ENCODE measurements around the gene KIRREL3. TPM values are rescaled to one million over a fixed set of nuclear protein-coding genes. Genes with fewer than 3 reads are reported as not detected.

The KIRREL3 gene
- total RNA-seq, 1 donor from 2014 or later = not detected

DNA sequence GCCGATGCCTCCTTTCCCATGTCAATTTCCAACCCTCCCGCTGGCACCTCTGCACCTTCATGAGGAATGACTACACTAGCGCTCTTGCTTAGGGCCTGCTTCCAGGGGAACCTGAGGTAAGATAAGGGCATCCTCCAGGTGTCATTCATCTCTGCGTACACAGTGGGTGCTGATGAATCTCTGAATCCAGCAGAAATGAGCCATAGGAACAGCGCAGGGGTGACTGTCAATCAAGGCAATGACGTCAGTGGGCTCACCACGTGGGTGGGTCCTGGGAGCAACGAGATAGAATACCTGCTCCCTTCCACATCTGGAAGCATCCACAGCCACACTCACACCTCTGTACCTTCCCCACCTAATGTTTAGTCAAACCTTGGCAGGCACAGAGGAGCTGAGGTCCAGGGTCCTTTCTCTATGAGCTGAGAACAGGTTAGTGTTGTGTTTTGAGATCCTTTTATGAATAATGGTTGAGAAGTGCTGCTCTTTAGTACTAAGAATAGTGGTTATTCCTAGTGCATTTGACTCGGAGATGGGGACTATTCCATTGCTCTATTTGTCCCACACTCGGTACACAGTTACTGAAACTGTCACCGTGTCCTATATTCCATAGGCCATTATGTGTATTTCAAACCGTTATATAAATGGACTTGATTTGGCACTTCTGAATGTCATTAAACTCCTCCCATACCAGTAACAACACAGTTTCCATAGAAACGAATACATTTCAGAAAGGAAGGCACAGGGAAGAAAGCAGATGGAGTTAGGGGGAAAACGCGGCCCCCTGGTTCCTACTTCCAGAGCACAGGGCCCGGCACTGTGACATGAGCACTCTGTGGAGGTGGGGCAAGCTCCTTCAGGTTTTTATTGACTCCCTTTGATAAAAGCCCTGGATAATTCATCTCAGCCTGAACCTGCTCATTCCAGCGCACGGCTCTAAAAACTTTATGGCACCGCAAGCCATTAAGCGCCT is 451.7 kb downstream of the KIRREL3 start:
- intact Hi-C loops (cut with micrococcal nuclease) = no loop called here
- Mint-ChIP-seq H3K27me3 (peaks cover 8% of the 10 kb centered on the region), H3K27ac (no peak overlapping the region), H3K36me3 (ENCODE audit: low read depth) (no peaks in the 10 kb centered on the region), H3K4me3 (no peak overlapping the region), H3K4me1 (no peaks in the 10 kb centered on the region), H3K9me3 (no peaks in the 10 kb centered on the region)
- no peak for DNase-seq

GRCh38 chr11:126547691-126548090 is 452.9 kb downstream of the KIRREL3 start:
- Mint-ChIP-seq H3K27ac (no peak overlapping the region), H3K4me3 (no peak overlapping the region), H3K4me1 (no peaks in the 10 kb centered on the region), H3K36me3 (ENCODE audit: low read depth) (no peaks in the 10 kb centered on the region), H3K27me3 (peaks cover 10% of the 10 kb centered on the region), H3K9me3 (no peaks in the 10 kb centered on the region)
- no peak for DNase-seq
- intact Hi-C loops (cut with micrococcal nuclease) = no loop called here

GRCh38 chr11:126547161-126547560 is 453.4 kb downstream of the KIRREL3 start:
- DNase-seq = no peak
- Mint-ChIP-seq H3K27ac (no peak overlapping the region), H3K4me3 (no peak overlapping the region), H3K9me3 (no peaks in the 10 kb centered on the region), H3K4me1 (no peaks in the 10 kb centered on the region), H3K27me3 (peaks cover 10% of the 10 kb centered on the region), H3K36me3 (ENCODE audit: low read depth) (no peaks in the 10 kb centered on the region)
- intact Hi-C loops (cut with micrococcal nuclease) = no loop called here

- Mint-ChIP-seq H3K36me3 (ENCODE audit: low read depth) (no peaks in the 10 kb centered on the region), H3K4me1 (no peaks in the 10 kb centered on the region), H3K27me3 (peaks cover 10% of the 10 kb centered on the region), H3K4me3 (no peak overlapping the region), H3K9me3 (no peaks in the 10 kb centered on the region), H3K27ac (no peak overlapping the region)
- no peak for DNase-seq
- intact Hi-C loops (cut with micrococcal nuclease) = no loop called here
Measured at GRCh38 chr11:126546694-126547093, 453.9 kb downstream of the KIRREL3 start.

GRCh38 chr11:126546191-126546590 is 454.4 kb downstream of the KIRREL3 start:
- no peak for DNase-seq
- intact Hi-C loops (cut with micrococcal nuclease) = no loop called here
- Mint-ChIP-seq H3K9me3 (no peaks in the 10 kb centered on the region), H3K27me3 (peaks cover 10% of the 10 kb centered on the region), H3K27ac (no peak overlapping the region), H3K36me3 (ENCODE audit: low read depth) (no peaks in the 10 kb centered on the region), H3K4me3 (no peak overlapping the region), H3K4me1 (no peaks in the 10 kb centered on the region)

DNA sequence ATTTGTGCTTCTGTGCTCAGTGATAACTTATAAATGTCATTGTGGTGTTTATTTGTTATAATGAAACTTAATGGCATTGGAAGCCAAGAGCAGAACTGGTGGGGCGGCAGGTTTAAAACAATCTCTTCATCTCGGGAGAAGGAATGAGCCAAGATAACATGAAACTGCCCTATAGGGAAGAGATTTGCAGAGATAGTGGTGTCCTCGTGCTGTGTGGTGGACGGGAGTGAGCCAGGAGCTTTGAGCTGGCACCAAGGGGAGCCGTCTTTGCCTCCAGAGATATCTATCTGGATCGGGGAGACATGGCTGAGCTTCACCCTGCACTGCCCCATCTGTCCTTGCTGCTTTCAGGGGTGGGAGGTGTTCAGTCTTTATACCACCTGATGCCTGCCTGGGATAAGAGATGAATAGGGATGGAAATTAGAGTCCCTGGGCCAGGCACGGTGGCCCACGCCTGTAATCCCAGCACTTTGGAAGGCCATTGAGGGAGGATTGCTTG is 455.5 kb downstream of the KIRREL3 start:
- no peak overlapping the region for H3K27ac Mint-ChIP-seq
- intact Hi-C loops (cut with micrococcal nuclease) = no loop called here
- H3K36me3 Mint-ChIP-seq (ENCODE audit: low read depth) = no peaks in the 10 kb centered on the region
- no peak for DNase-seq
- H3K9me3 Mint-ChIP-seq = no peaks in the 10 kb centered on the region
- peaks cover 10% of the 10 kb centered on the region for H3K27me3 Mint-ChIP-seq
- H3K4me1 Mint-ChIP-seq = no peaks in the 10 kb centered on the region
- H3K4me3 Mint-ChIP-seq = no peak overlapping the region

GRCh38 chr11:126544108-126545056 is 456.2 kb downstream of the KIRREL3 start:
- Mint-ChIP-seq H3K27me3 (peaks cover 10% of the 10 kb centered on the region), H3K4me3 (no peak overlapping the region)
- intact Hi-C loops (cut with micrococcal nuclease) = no loop called here

DNA sequence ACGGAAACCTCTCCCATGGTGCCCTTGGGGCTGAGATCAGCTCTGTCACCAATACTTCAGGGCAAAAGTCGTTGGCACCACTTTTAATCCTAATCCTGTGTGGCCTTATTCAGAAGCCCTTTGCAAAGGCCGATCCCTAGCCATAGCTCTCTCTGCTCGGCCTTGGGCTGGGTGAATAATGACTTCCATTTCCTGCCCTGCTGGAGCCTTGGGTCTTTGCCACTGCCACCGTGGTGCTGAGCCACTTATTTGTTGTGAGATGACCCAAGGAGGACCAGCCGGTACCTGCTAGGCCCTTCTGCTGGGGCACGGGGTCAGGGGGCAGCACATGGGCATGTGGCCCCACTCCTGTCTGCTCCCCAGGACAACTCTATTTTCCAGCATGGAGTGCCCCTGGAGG is 456.9 kb downstream of the KIRREL3 start:
- Mint-ChIP-seq H3K36me3 (ENCODE audit: low read depth) (no peaks in the 10 kb centered on the region), H3K4me3 (no peak overlapping the region), H3K9me3 (no peaks in the 10 kb centered on the region), H3K27ac (no peak overlapping the region), H3K4me1 (no peaks in the 10 kb centered on the region), H3K27me3 (peaks cover 10% of the 10 kb centered on the region)
- no peak for DNase-seq
- intact Hi-C loops (cut with micrococcal nuclease) = no loop called here

More at GRCh38 chr11:126544108-126545056, 456.2 kb downstream of the KIRREL3 start:
- Mint-ChIP-seq H3K4me1 (no peaks in the 10 kb centered on the region), H3K27ac (no peak overlapping the region), H3K9me3 (no peaks in the 10 kb centered on the region), H3K36me3 (ENCODE audit: low read depth) (no peaks in the 10 kb centered on the region)
- no peak for DNase-seq

DNA sequence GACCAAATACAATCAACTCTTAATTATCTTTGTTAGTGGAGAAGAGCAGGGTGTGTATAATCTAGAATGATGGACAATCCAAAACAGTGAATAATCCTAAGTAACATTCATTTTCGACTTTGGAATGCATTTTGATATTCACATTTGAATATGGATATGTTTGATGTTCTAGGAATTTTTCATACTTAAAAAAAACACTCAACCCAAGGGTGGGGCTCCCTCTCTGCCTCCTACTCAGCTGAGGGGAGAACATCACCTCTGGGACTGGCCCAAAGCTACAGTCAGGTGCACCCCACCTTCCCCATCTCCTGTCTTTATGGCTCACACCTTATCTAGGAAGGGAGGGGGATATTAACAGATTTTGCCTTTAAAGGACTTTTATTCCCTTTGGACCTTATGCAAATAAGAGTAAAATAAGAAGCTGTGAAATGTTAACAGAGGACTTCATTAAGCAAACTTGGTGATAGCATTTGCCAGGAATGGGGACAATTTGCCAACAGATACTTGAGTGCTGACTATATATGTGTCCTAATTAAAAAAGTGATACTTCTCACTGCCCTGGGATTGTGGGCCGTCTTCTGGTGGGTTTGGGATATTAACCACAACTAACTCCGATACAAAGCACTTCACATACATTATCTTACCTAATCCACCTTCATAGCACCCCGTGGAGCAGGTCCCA is 458.1 kb downstream of the KIRREL3 start:
- Mint-ChIP-seq H3K27ac (no peak overlapping the region), H3K4me3 (no peak overlapping the region), H3K9me3 (no peaks in the 10 kb centered on the region), H3K27me3 (peaks cover 10% of the 10 kb centered on the region), H3K36me3 (ENCODE audit: low read depth) (no peaks in the 10 kb centered on the region), H3K4me1 (no peaks in the 10 kb centered on the region)
- DNase-seq = no peak
- intact Hi-C loops (cut with micrococcal nuclease) = no loop called here

DNA sequence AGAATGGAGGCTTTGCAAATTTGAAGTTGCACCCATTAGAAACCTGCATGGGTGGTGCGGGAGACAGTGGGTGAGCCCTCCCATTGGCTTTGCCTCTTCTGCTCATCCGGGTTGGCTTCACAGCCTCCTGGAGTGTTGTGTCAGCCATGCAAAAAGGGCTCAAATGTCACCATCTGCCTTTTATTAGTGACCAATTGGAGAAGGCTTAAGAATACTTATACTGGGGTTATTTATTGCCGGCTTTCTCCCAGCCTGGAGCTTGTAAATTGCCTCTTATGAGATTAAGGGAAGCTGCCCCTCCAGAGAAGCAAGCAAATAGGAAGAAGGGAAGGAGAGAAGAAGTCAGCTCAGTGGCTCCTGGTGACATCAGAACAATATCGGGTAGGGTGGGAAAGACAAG is 462.5 kb downstream of the KIRREL3 start:
- H3K9me3 Mint-ChIP-seq = no peaks in the 10 kb centered on the region
- intact Hi-C loops (cut with micrococcal nuclease) = no loop called here
- H3K36me3 Mint-ChIP-seq (ENCODE audit: low read depth) = no peaks in the 10 kb centered on the region
- DNase-seq = no peak
- no peaks in the 10 kb centered on the region for H3K27me3 Mint-ChIP-seq
- H3K4me3 Mint-ChIP-seq = no peak overlapping the region
- H3K27ac Mint-ChIP-seq = no peak overlapping the region
- no peaks in the 10 kb centered on the region for H3K4me1 Mint-ChIP-seq

- Mint-ChIP-seq H3K9me3 (no peaks in the 10 kb centered on the region), H3K27me3 (no peaks in the 10 kb centered on the region), H3K27ac (no peak overlapping the region), H3K4me3 (no peak overlapping the region), H3K4me1 (no peaks in the 10 kb centered on the region), H3K36me3 (ENCODE audit: low read depth) (no peaks in the 10 kb centered on the region)
- no peak for DNase-seq
- intact Hi-C loops (cut with micrococcal nuclease) = no loop called here
Measured at GRCh38 chr11:126537492-126537891, 463.1 kb downstream of the KIRREL3 start.

GRCh38 chr11:126534141-126534805 is 466.3 kb downstream of the KIRREL3 start:
- H3K36me3 Mint-ChIP-seq (ENCODE audit: low read depth) = no peaks in the 10 kb centered on the region
- no peaks in the 10 kb centered on the region for H3K4me1 Mint-ChIP-seq
- intact Hi-C loops (cut with micrococcal nuclease) = no loop called here
- DNase-seq = no peak
- no peak overlapping the region for H3K4me3 Mint-ChIP-seq
- H3K9me3 Mint-ChIP-seq = no peaks in the 10 kb centered on the region
- H3K27ac Mint-ChIP-seq = no peak overlapping the region
- H3K27me3 Mint-ChIP-seq = no peaks in the 10 kb centered on the region

- no peaks in the 10 kb centered on the region for H3K36me3 Mint-ChIP-seq (ENCODE audit: low read depth)
- DNase-seq = no peak
- no peak overlapping the region for H3K27ac Mint-ChIP-seq
- intact Hi-C loops (cut with micrococcal nuclease) = no loop called here
- no peaks in the 10 kb centered on the region for H3K9me3 Mint-ChIP-seq
- no peak overlapping the region for H3K4me3 Mint-ChIP-seq
- no peaks in the 10 kb centered on the region for H3K4me1 Mint-ChIP-seq
- no peaks in the 10 kb centered on the region for H3K27me3 Mint-ChIP-seq
Measured at GRCh38 chr11:126533560-126533959, 467.0 kb downstream of the KIRREL3 start.

All from activated CD4-positive, alpha-beta T cell treated with anti-CD3 and anti-CD28 coated beads, Interleukin-2, amount 10 ng/mL, durations not matched to agents 24 days and 14 days (primary cell).